Measurements from ENCODE around the gene NTM. TPM values are rescaled to one million over a fixed set of nuclear protein-coding genes. Genes with fewer than 3 reads are reported as not detected.
A peak's percentile ranks its signal among the peaks of the same experiment; 100 is the strongest.
"Not testable (repeated sequence)": the region's sequence is repeated elsewhere in the genome, so short reads cannot be mapped to it uniquely, and the experiment has no call there.

The NTM gene
- total and polyA plus RNA-seq, 12 donors: 0.26 to 11.5 (median 4.0) TPM

- Histone ChIP-seq H3K9me3 (replicated peaks in 1 of 3) (no peaks in the 10 kb centered on the region), H3K36me3 (replicated peaks in 1 of 2) (no peaks in the 10 kb centered on the region), H3K27me3 (no peaks in the 10 kb centered on the region), H3K27ac (no peak overlapping the region), H3K4me3 (no peak overlapping the region), H3K4me1 (replicated peaks in 1 of 2) (no peaks in the 10 kb centered on the region)
- WGBS, 4 donors: 63 to 67% (median 65%) methylated on average over 4 of the region's 4 CpGs
- no peak for DNase-seq
- intact Hi-C loops (cut with DNase I): no loop called here
- TF ChIP-seq CTCF (IDR thresholded peaks at IDR 0.05): no peak
- no peak for TF ChIP-seq POLR2A (IDR thresholded peaks at IDR 0.05)
Observed at GRCh38 chr11:131488238-131488637, 117.8 kb downstream of the NTM start.

GRCh38 chr11:131491503-131491902 lies 121.1 kb downstream of the NTM start:
- Histone ChIP-seq H3K9me3 (replicated peaks in 1 of 3) (no peaks in the 10 kb centered on the region), H3K4me1 (replicated peaks in 1 of 2) (no peaks in the 10 kb centered on the region), H3K36me3 (replicated peaks in 1 of 2) (no peaks in the 10 kb centered on the region), H3K4me3 (no peak overlapping the region), H3K27me3 (no peaks in the 10 kb centered on the region), H3K27ac (no peak overlapping the region)
- DNase-seq: no peak
- intact Hi-C loops (cut with DNase I): no loop called here
- no peak for TF ChIP-seq CTCF (IDR thresholded peaks at IDR 0.05)
- TF ChIP-seq POLR2A (IDR thresholded peaks at IDR 0.05): no peak
- 60 to 63% (median 61%) methylated on average over 4 of the region's 4 CpGs for WGBS, 4 donors

- no peak overlapping the region for H3K4me3 ChIP-seq
- H3K36me3 ChIP-seq (replicated peaks in 1 of 2): no peaks in the 10 kb centered on the region
- H3K27me3 ChIP-seq: no peaks in the 10 kb centered on the region
- intact Hi-C loops (cut with DNase I): no loop called here
- H3K27ac ChIP-seq: no peak overlapping the region
- TF ChIP-seq CTCF (IDR thresholded peaks at IDR 0.05): no peak
- H3K9me3 ChIP-seq (replicated peaks in 1 of 3): no peaks in the 10 kb centered on the region
- H3K4me1 ChIP-seq (replicated peaks in 1 of 2): no peaks in the 10 kb centered on the region
- WGBS, 4 donors: 47 to 69% (median 50%) methylated on average over 4 to 6 of the region's 6 CpGs
- peak in 6 of 7 donors; percentile 16 to 46 (median 28) for DNase-seq
Observed at GRCh38 chr11:131495423-131495822, 125.0 kb downstream of the NTM start.

- H3K27me3 ChIP-seq; H3K4me3 ChIP-seq; H3K9me3 ChIP-seq (replicated peaks in 1 of 3); intact Hi-C loops (cut with DNase I); H3K27ac ChIP-seq; H3K36me3 ChIP-seq (replicated peaks in 1 of 2); H3K4me1 ChIP-seq (replicated peaks in 1 of 2); DNase-seq: not testable (repeated sequence)
- WGBS, 4 donors: 88 to 98% (median 94%) methylated on average over 5 of the region's 5 CpGs
Observed at GRCh38 chr11:131497686-131498085, 127.3 kb downstream of the NTM start.

GRCh38 chr11:131498631-131499160 lies 128.3 kb downstream of the NTM start:
- H3K4me3 ChIP-seq: no peak overlapping the region
- no peaks in the 10 kb centered on the region for H3K36me3 ChIP-seq (replicated peaks in 1 of 2)
- no peak for TF ChIP-seq POLR2A (IDR thresholded peaks at IDR 0.05)
- no peak for TF ChIP-seq CTCF (IDR thresholded peaks at IDR 0.05)
- no peaks in the 10 kb centered on the region for H3K27me3 ChIP-seq
- H3K9me3 ChIP-seq (replicated peaks in 1 of 3): no peaks in the 10 kb centered on the region
- no peaks in the 10 kb centered on the region for H3K4me1 ChIP-seq (replicated peaks in 1 of 2)
- 68 to 82% (median 74%) methylated on average over 6 to 7 of the region's 7 CpGs for WGBS, 4 donors
- no peak for DNase-seq
- no peak overlapping the region for H3K27ac ChIP-seq
- intact Hi-C loops (cut with DNase I): no loop called here

Measured in adrenal gland (tissue), 12 donors.